Endothelial cell of umbilical vein (primary cell): ENCODE measurements around the gene MYO1B. TPM values are rescaled to one million over a fixed set of nuclear protein-coding genes. Genes with fewer than 3 reads are reported as not detected.

Experiments
- BruUV-seq: library from RNA; stranded (reverse); fragments of 400-500 nt; replicated peaks from 2 replicates; lab custom pipeline; 2021; lab: Mats Ljungman, UMichigan
- CTCF ChIA-PET: fragments of 300-600, 350-600 bp; sonication (Branson Sonifier 250); formaldehyde crosslinking; loops from one replicate; lab custom pipeline; 2021; ENCODE audit warnings: antibody characterized with exemption, inconsistent platforms; lab: Charles Lee
- POLR2A ChIA-PET: fragments of 300-600, 350-600 bp; sonication (Branson Sonifier 250); formaldehyde crosslinking; loops from one replicate; lab custom pipeline; 2021; ENCODE audit warnings: antibody characterized with exemption, inconsistent platforms; lab: Charles Lee
- DNase-seq: peaks from one replicate; pipeline ENCODE4 v3.0.0-alpha.2; 2011; ENCODE audit warnings: low read depth, low spot score
- FAIRE-seq: peaks from 2 replicates; lab custom pipeline; 2011; peaks lifted over from hg19 to GRCh38; lab: Jason Lieb, UNC
- H2AFZ ChIP-seq: 2 replicates; pipeline ENCODE4 v1.6.0; 2012; ENCODE audit warnings: low read depth, low read length, control low read depth, inconsistent platforms
- H3K27ac ChIP-seq: 2 replicates; pipeline ENCODE4 v1.5.1; 2011; ENCODE audit warnings: low read depth, mild to moderate bottlenecking, control low read depth, low read length, moderate library complexity; ENCODE audit not compliant: insufficient read depth
- H3K27me3 ChIP-seq, 2 experiments: 2 replicates each; pipeline versions ENCODE4 v1.6.0 to v1.6.1; 2011; ENCODE audit warnings: low read length in 2 of 2, mixed read lengths in 1 of 2; ENCODE audit not compliant: control insufficient read depth in 2 of 2, insufficient read depth in 2 of 2
- H3K36me3 ChIP-seq, 2 experiments: 2 replicates in 1 of 2; 3 replicates in 1 of 2; pipeline ENCODE4 v1.5.1; 2011; ENCODE audit warnings: low read length in 2 of 2, mild to moderate bottlenecking in 1 of 2, moderate library complexity in 1 of 2; ENCODE audit not compliant: control insufficient read depth in 2 of 2, insufficient read depth in 2 of 2; ENCODE audit errors: extremely low read depth in 1 of 2
- H3K4me1 ChIP-seq: 3 replicates; pipeline ENCODE4 v1.5.1; 2011; ENCODE audit warnings: mild to moderate bottlenecking, low read length; ENCODE audit not compliant: control insufficient read depth, insufficient read depth; ENCODE audit errors: extremely low read depth
- H3K4me2 ChIP-seq: 2 replicates; pipeline ENCODE4 v1.6.1; 2011; ENCODE audit warnings: low read length, control low read depth, mixed read lengths; ENCODE audit not compliant: insufficient read depth
- H3K4me3 ChIP-seq, 3 experiments: fragments of 200-600 bp in 1 of 3; sonication (generic), shearing (Covaris generic) in 1 of 3; replicated peaks in 1 of 3; 2 replicates each; pipeline ENCODE4 v1.5.1; 2011 to 2016; ENCODE audit warnings: control low read depth in 3 of 3, low read length in 3 of 3, mild to moderate bottlenecking in 2 of 3, inconsistent platforms in 1 of 3, low read depth in 1 of 3, moderate library complexity in 1 of 3; ENCODE audit not compliant: insufficient read depth in 1 of 3
- H3K79me2 ChIP-seq: 2 replicates; pipeline ENCODE4 v1.6.0; 2012; ENCODE audit warnings: low read length, inconsistent platforms; ENCODE audit not compliant: control insufficient read depth, insufficient read depth
- H3K9ac ChIP-seq: replicated peaks from 2 replicates; pipeline ENCODE3; 2011; ENCODE audit warnings: low read length, control low read depth; ENCODE audit not compliant: insufficient read depth; ENCODE audit errors: extremely low read depth
- H3K9me1 ChIP-seq: replicated peaks from 3 replicates; pipeline ENCODE4 v1.6.0; 2011; ENCODE audit warnings: mild to moderate bottlenecking, low read length; ENCODE audit not compliant: control insufficient read depth, insufficient read depth; ENCODE audit errors: extremely low read depth
- H3K9me3 ChIP-seq: replicated peaks from 2 replicates; pipeline ENCODE4 v1.5.1; 2012; ENCODE audit warnings: low read length, inconsistent platforms; ENCODE audit not compliant: control insufficient read depth, insufficient read depth
- H4K20me1 ChIP-seq: replicated peaks from 2 replicates; pipeline ENCODE3; 2011; ENCODE audit warnings: mild to moderate bottlenecking, low read length; ENCODE audit not compliant: control insufficient read depth, insufficient read depth; ENCODE audit errors: extremely low read depth
- CTCF ChIP-seq, 2 donors: IDR thresholded peaks; 1 replicate in 1 of 2; 2 replicates in 1 of 2; pipeline ENCODE4 v1.5.1; 2011; ENCODE audit warnings: low read length in 2 of 2, mild to moderate bottlenecking in 2 of 2, moderate library complexity in 2 of 2, control low read depth in 1 of 2, inconsistent platforms in 1 of 2, low read depth in 1 of 2; ENCODE audit not compliant: insufficient read depth in 1 of 2; ENCODE audit errors: extremely low read depth in 1 of 2
- EZH2 ChIP-seq: IDR thresholded peaks from 2 replicates; pipeline ENCODE4 v1.6.1; 2012; ENCODE audit warnings: borderline replicate concordance, low read depth, mild to moderate bottlenecking, moderate library complexity, low read length, inconsistent platforms; ENCODE audit not compliant: severe bottlenecking
- FOS ChIP-seq: IDR thresholded peaks from 2 replicates; pipeline ENCODE4 v1.6.1; 2011; ENCODE audit warnings: mild to moderate bottlenecking, low read length, moderate library complexity, borderline replicate concordance; ENCODE audit not compliant: insufficient read depth
- GATA2 ChIP-seq: IDR thresholded peaks from 2 replicates; pipeline ENCODE4 v1.7.0; 2011; ENCODE audit warnings: low read depth, mild to moderate bottlenecking, moderate library complexity, mixed read lengths, low read length; ENCODE audit not compliant: insufficient read length, insufficient read depth
- JUN ChIP-seq: IDR thresholded peaks from 2 replicates; pipeline ENCODE4 v1.6.1; 2011; ENCODE audit warnings: borderline replicate concordance, low read depth; ENCODE audit not compliant: insufficient read length, insufficient read depth
- MAX ChIP-seq: IDR thresholded peaks from 2 replicates; pipeline ENCODE4 v1.6.1; 2011; ENCODE audit not compliant: insufficient read depth, insufficient read length
- MYC ChIP-seq: IDR thresholded peaks from one replicate; pipeline ENCODE4 v1.6.1; 2011; ENCODE audit warnings: mild to moderate bottlenecking, low read depth, low read length
- POLR2A ChIP-seq: IDR thresholded peaks from 2 replicates; pipeline ENCODE4 v1.6.1; 2012; ENCODE audit warnings: low read depth, mild to moderate bottlenecking, control low read depth, low read length
- POLR2AphosphoS5 ChIP-seq: IDR thresholded peaks from 2 replicates; pipeline ENCODE4 v1.6.1; 2012; ENCODE audit warnings: low read depth, mild to moderate bottlenecking, control low read depth, low read length, moderate library complexity; ENCODE audit not compliant: insufficient read depth
- dilution Hi-C: fragments of 300-500 bp; cut with MboI; formaldehyde crosslinking; loops from one replicate; pipeline ENCODE4 v1.15.0; 2019; ENCODE audit warnings: low sequenced_read_pairs; ENCODE audit not compliant: extremely low pct_ligation_motif_present
- intact Hi-C: fragments of 100-400 bp; cut with micrococcal nuclease; formaldehyde crosslinking; loops from one replicate; pipeline ENCODE4 v1.10.0; 2022
- polyA plus RNA-seq, 4 experiments: library from polyadenylated mRNA; depleted of rRNA in 3 of 4; stranded (reverse) in 3 of 4; unstranded in 1 of 4; fragments of >200 nt; gene quantifications; 2 replicates each; pipeline versions ENCODE4 v1.2.1 to v1.2.3, GENCODE V29; 2011 to 2012; ENCODE audit warnings: missing spikeins in 1 of 4
- total RNA-seq: library from RNA; stranded (reverse); gene quantifications from 2 replicates; pipeline ENCODE4 v1.2.3, GENCODE V29; 2021

Gene MYO1B
- total and polyA plus RNA-seq, 2 donors (not counting 3 experiments of a cell fraction or from before 2014, with no cell fraction given): 8.7 to 51.1 TPM

- POLR2A ChIA-PET: no interaction called here
- Histone ChIP-seq H3K27ac (no peak overlapping the region), H3K27me3 (no peaks in the 10 kb centered on the region), H3K9ac (no peak overlapping the region), H3K4me1 (no peaks in the 10 kb centered on the region), H3K36me3 (no peaks in the 10 kb centered on the region), H3K9me1 (no peaks in the 10 kb centered on the region), H3K79me2 (peaks cover 14% of the 10 kb centered on the region), H4K20me1 (peaks cover 2% of the 10 kb centered on the region), H3K4me2 (no peak overlapping the region), H3K9me3 (no peaks in the 10 kb centered on the region), H3K4me3 (no peak overlapping the region), H2AFZ (no peak overlapping the region)
- FAIRE-seq (no peak), DNase-seq (no peak)
- dilution Hi-C loops (no loop called here), intact Hi-C loops (no loop called here)
- no TSS peak for BruUV-seq
- CTCF ChIA-PET: no interaction called here
- TF ChIP-seq CTCF (IDR thresholded peaks at IDR 0.05; ENCODE audit: extremely low read depth in 1 of 2, insufficient read depth in 1 of 2, low read depth in 1 of 2, low read length in 2 of 2) (no peak), GATA2 (no peak), FOS (no peak), POLR2AphosphoS5 (no peak), MYC (no peak), JUN (no peak), MAX (no peak), EZH2 (no peak), POLR2A (no peak)
Observed at GRCh38 chr2:191272064-191272463, 26.9 kb downstream of the MYO1B start.
